ENCODE data around the gene ANAPC1.
"Not testable (repeated sequence)": the region's sequence is repeated elsewhere in the genome, so short reads cannot be mapped to it uniquely, and the experiment has no call there.

ANAPC1 gene

DNA sequence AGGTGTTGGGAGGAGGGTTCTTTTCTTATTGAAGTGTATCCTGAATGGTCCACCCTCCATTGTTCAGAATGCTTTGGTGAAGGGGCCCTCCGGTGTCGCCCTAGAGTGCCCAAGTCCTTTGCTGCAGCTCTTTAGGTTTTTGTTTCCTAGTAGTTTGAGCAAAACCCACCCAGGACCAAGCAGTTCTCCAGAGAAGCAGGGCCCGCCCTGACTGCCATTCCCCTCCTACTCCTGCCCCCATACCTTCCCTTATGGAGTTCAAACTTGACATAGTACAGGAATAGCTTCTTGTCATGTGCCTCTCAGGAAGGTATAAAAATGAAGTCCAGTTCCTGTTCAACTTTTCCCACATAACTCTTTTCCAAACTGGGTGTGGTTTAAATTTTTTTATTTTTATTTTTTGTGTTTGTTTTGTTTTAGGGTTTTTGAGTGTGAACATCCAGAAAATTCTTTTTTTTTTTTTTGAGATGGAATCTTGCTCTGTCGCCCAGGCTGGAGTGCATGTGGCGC is 20.0 kb upstream of the ANAPC1 start:
- no peak for DNase-seq (ENCODE audit: low read depth)

DNA sequence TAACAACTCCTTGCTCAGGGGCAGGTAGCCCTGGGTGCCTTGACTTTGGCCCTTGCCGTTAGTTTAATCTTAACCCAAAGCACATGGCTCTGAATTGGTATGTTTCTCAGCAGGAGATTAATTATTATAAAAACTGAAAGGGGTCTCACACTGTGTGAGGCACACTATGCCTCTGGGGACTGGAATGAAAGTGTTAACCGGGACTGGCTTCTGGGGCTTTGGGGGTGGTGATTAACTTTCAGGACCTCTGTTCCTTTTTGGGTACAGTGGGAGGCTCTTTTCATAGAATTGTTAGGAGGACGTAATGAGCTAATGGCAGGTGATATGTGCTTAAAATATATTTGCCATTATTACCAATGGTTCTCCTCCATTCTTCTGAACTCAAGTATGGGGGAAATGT is 19.5 kb upstream of the ANAPC1 start:
- DNase-seq (ENCODE audit: low read depth): no peak

DNA sequence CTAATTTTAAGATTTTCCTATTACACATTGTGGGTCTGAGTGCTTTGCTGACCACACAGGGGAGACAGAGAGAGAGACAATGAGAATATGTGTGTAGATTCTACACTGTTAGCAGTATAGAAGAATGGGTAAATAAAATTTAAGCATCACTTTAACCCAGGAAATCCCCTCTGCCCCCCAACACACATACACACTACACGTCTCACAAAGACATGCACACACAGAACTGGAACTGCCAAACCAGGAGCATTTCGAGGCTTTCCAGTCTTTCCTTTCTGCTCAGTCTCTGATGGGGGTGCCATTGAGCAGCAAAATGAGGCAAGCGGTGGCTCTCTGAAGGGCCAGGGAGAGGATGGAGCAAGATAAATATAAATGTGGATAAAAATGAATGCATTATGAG is 16.9 kb upstream of the ANAPC1 start:
- DNase-seq (ENCODE audit: low read depth): no peak

DNA sequence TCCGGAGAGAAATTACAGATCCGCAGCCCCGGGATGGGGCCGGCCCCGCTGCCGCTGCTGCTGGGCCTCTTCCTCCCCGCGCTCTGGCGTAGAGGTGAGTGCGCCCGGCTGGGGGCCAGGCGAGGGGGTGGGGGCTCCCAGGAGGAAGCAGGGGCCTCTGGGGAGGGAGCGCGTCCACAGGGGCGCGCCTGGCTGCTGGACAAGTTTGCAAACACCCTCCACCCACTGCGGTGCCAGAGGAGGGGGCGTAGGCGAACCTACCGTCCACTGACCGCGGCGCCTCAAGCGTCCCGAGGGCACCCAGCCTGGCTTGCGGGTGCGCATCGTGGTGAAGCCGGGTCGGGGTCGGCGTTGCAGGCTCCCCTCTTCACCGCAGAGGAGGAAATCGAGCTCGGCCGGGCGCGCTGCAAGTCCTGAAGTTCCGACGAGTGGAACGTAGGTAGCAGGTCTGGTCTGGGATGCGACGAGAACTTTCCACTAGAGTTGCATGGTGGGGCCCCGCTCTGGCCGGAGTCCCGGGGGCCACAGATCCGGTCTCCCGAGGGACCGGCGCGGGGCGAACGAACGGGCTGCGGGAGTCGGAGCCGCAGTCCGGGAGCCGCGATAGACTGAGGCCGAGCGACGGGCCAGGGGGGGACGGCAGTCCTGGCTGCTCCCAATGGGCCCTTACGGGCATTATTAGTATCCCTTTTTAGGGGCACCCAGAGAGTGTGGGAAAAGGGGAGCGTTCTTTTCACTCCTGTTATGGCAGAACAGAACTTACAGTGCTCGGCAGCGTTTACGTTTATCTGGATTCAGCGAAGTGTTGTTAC is 14.9 kb upstream of the ANAPC1 start:
- no peak for DNase-seq (ENCODE audit: low read depth)

DNA sequence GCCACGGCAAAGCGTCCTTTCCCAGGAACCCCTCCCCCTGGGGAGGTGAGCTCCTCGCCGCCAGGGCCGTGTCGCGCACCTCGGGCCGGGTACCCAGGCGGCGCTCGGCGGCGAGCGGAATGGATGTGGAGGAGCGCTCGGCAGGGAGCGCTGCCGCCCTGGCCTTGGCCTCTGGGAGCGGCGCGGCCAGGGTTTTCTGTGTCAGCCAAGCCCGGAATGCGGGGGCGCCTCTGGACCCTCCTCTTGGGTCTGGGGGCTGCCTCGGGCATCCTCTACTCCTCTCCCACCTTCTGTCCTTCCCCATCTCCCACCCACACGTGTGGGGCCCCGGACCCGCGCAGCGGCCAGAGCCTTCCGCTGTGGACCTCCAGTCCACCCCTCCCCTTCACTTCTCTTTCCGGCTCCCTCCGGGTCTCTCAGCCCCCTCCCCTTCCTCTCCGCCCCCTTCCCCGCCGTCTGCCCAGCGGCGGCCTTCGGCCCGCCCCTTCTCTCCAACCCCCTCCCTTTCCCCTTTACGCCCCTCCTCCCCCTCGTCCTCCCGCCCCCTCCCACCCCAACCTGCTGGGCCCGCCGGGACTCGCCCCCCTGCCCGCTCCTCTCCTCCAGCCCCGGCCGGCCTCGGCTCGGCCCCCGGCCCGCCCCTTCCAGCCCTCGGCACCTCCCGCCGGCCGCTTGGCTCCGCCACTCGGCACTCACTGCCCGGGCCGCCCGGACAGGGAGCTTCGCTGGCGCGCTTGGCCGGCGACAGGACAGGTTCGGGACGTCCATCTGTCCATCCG is 14.1 kb upstream of the ANAPC1 start, which contains the start of gene MERTK:
MERTK (plus strand) TSS at position 684 of the 779 bp plus-strand sequence. CDS start 129 bp downstream, outside the sequence.
- DNase-seq (ENCODE audit: low read depth): no peak

DNA sequence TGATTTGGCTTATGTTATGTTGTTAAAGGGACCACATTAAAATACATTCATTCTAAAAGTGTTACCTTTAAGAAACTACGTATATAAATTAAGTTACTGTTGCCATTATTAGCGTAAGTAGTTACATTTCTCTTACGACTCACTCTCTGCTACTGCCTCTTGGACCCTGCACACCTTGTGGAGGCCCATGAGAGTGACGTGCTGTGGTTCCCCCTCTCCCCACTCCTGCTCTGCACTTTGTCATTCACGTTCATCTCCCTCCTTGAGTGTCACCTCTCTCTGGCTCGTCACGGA is 13.6 kb upstream of the ANAPC1 start:
- DNase-seq (ENCODE audit: low read depth): no peak

DNA sequence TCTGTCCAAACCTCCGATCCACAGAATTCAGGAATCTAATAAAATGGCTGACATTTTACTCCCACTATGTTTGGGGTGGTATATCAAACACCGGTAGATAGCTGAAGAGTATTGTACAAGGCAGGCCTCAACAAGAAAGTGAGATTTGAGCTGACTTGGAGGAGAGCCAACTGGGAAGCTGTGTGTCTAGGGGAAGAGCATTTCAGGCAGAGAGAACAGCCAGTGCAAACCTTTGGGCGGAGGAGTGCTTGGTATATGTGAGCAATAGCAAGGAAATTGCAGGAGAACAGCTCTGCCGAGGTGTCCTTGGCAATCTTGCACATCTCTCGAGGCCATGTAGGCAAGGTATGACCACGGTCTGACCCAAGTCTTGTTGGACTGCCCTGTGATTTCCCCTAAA is 12.6 kb upstream of the ANAPC1 start:
- no peak for DNase-seq (ENCODE audit: low read depth)

DNA sequence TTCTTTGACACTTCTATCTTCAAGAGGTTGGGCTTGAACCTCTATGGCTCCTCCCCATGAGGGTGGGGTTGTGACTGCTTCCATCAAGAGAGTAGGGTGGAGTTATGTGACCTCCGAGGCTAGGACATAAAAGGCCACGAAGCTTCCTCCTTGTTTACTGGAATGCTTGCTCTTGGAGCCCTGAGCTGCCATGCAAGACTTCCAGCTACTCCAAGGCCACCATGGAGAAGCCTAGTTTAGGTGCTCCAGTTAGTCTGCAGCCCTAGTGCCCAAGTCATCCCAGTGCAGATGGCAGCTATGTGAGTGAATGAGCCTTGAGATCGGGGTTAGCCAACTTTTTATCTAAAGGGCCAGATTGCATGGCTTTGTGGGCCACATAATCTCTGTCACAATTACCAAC is 12.0 kb upstream of the ANAPC1 start:
- no peak for DNase-seq (ENCODE audit: low read depth)

DNA sequence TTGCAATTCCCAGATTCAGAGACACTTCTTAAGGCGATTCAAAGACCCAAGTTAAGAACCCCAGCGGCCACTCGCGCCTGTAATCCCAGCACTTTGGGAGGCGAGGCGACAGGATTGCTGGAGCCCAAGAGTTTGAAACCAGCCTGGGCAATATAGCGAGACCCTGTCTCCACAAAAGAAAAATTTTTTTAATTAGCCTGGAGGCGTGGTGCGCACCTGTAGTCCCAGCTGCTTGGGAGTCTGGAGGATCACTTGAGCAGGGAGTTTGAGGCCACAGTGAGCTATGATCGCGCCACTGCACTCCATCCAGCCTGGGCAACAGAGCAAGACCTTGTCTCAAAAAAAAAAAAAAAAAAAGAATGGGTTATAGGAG is 585 bp upstream of the ANAPC1 start:
- no peak for DNase-seq (ENCODE audit: low read depth)

DNA sequence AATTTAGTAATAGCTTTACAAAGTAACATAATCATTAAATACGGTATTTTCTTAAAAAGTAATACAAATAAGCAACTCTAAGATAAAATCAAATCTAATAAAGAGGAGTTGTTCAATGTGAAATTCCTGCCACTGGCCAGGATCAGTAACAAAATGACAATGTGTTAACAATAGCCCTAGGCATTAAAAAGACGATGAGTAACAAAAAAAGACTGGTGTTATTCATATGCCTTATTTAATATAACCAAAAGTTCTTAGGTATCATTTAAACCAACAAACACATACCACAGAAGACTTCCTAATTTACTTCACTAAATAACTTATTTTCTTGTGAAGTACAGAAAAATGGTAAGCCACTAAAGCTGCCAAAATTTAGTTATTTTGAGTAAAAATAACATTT is 11.2 kb downstream of the ANAPC1 start:
- DNase-seq (ENCODE audit: low read depth): not testable (repeated sequence)

DNA sequence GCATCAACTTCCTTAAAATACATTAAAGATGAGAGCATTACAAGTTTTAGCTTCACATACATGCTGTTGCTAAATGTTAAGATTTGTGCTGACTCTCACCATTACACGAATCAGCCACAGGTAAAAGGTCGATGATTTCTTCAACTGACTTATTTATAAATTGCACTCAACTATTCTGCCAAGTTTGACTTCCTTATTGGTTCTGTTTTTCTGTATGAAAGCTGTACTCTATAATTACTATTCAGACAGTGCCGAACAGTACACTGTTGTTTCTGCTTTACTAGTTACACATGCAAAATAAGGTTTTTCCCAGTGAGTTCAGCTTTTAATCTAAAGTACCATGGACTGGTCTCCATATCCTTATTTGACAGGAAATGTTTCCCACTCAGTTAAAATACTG is 18.9 kb downstream of the ANAPC1 start:
- not testable (repeated sequence) for DNase-seq (ENCODE audit: low read depth)

DNA sequence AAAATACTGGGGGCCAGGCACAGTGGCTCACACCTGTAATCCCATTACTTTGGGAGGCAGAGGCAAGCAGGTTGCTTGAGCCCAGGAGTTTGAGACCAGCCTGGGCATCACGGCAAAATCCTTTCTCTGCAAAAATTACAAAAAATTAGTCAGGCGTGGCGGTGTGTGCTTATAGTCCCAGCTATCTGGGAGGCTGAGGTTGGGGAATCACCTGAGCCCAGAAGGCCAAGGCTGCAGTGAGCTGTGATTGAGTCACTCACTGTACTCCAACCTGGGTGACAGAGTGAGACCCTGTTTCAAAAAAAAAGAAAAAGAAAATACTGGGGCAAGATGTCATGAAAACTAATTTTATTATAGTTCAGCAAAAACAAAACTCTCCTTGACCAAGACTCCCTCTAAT is 24.0 kb downstream of the ANAPC1 start:
- DNase-seq (ENCODE audit: low read depth): not testable (repeated sequence)

DNA sequence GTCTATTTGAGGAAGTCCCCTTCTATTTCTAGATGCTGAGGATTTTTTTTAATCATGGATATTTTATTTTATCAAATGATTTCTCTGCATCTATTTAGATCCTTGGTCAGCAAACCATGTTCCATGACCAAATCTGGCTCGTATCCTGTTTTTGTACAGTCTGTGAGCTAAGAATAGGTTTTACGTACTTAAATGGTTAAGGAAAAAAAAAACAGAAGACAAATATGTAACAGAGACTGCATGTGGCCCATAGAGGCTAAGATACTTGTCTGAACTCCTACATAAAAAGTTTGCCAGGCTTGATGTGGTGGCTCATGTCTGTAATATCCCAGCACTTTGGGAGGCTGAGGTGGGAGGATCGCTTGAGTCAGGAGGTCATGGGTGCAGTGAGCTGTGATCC is 31.4 kb downstream of the ANAPC1 start:
- not testable (repeated sequence) for DNase-seq (ENCODE audit: low read depth)

DNA sequence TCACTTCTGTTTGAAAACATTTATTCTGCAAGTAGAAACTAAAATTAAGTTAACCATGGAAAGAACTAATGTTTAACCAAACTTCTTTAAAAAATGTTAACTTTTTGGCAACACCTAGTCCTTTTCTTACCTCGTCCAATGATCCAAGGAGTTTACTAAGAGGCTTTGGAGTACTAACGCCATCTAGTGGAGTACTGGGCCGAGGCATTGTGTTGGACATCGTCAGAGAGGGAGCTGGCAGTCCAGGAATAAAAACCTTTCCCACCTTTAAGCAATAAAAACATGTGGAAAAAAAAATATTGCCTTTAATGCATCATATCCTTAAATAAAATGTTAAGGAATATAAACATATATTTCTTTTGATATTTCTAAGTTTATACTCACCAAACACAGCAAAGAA is 33.3 kb downstream of the ANAPC1 start:
- not testable (repeated sequence) for DNase-seq (ENCODE audit: low read depth)

DNA sequence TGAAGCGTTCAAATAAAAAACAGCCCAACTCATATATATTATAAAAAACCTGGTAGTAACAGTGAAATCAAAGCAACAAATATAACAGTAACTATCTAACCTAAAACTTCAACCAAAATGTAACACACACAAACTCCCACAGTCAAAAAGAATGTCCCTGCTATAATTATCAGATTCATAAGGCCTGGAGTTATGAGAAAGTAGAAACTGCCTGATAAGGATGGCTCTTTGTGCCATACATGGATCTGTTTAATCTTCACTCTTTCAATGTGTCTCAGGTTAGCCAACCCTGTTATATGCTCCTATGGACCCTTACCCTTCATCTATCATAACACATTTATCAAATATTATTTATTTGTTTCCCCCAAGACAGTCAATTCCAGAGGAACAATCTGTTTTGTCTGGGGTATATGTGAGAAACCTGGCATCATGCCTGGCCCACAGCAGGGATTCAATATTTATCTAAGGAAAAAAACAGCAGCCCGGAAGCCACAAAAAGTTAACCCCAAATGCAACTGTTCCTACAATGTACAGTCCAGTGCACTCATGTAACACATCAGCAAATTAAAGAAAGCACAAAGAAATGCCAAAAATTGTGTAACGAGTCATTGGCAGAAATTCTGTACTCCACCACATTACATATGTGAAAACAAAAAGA is 44.2 kb downstream of the ANAPC1 start:
- not testable (repeated sequence) for DNase-seq (ENCODE audit: low read depth)

DNA sequence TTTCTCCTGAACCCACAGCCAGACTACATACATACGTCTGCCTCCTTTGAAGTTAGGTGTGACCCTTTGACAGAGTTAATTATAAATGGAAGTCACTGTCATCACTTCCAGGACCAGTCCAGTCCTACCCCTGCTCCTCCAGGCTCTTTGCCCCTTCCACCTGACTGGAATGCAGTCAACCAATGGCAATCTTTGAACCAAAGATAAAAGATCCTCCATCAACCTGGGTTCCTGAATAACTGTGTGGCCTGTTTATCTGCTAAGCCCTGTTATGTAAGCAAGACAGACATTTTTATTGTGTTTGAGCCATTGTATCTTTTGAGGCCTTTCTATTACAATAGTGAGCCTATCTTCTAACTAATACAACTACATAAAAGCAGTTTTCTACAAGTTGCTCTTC is 45.0 kb downstream of the ANAPC1 start:
- DNase-seq (ENCODE audit: low read depth): not testable (repeated sequence)

DNA sequence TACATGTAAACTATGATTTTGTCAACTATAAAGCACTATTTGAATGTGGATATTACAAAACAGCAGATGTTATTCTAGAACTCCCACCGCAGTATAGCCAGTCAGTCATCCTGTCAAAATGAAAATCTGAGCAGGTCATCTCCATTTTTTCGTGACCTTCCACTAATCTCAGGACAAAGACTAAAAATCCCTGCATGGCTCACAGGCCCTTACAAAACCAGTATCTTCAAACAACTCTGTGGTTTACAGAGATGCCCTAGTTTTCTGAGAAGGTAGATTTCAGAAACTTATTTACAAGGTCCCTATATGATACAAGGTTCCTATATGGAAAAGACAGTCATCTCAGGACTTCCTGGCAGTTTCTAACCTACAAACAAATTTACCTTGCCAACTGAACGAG is 49.8 kb downstream of the ANAPC1 start:
- not testable (repeated sequence) for DNase-seq (ENCODE audit: low read depth)

DNA sequence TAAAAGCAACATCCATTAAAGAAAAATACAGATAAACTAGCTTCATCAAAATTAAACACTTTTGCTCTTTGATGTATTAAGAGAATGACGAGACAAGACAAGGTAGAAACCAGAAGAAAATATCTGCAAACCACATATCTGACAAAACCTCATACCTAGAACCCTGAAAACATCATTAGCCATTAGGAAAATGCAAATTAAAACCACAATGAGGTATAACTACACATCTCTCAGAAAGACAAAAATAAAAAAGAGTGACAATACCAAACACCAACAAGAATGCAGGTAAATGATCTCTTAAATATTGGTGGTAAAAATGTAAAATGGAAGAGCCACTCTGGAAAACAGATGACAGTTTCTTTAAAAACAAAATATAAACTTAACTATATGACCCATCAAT is 53.5 kb downstream of the ANAPC1 start:
- not testable (repeated sequence) for DNase-seq (ENCODE audit: low read depth)

DNA sequence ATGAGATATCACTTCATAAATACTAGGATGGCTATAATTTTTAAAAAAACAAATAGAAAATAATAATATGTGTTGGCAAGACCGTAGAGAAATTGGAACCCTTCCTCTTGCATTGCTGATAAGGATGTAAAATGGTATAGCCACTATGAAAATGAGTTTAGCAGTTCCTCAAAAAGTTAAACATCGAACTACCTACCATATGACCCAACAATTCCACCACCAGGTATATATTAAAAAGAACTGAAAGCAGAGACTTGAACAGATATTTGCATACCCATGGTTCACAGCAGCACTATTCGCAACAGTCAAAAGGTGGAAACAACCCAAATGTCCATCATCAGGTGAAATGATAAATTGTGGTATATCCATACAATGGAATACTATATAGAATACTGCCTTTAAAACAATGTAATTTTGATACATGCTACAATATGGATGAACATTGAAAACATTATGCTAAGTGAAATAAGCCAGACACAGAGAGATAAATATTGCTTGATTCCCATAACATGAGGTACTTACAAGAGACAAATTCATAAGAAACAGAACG is 55.7 kb downstream of the ANAPC1 start:
- DNase-seq (ENCODE audit: low read depth): not testable (repeated sequence)

DNA sequence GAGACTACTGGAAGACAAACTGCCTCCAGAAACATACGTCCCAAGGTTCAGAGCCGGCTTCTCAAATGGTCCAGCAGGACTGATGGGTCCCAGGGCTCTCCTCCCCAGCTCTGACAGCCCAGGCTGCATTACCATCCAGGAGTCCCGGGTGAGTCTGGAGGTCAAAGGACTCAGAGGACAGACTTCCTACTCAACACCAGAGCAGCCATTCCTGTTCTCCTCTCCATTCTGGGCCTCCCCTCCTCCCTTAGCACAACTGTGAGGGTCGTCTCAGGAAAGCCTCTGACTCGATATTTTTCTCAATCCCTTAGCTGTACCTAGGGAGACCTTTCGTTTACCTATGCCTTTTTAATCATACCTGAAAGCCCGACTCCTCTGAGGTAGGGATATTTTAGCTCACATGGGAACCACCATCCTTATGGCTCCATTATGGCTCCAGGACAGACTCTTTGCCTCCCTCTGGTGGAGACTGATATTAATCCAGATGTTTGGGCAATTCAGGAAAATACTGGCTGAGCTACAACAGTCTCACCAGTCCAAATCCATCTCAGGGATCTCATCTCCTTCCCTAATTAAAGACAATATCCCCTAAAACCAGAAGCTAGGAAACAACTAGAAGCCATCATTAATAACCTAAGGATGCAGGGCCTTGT is 70.9 kb downstream of the ANAPC1 start:
- not testable (repeated sequence) for DNase-seq (ENCODE audit: low read depth)

DNA sequence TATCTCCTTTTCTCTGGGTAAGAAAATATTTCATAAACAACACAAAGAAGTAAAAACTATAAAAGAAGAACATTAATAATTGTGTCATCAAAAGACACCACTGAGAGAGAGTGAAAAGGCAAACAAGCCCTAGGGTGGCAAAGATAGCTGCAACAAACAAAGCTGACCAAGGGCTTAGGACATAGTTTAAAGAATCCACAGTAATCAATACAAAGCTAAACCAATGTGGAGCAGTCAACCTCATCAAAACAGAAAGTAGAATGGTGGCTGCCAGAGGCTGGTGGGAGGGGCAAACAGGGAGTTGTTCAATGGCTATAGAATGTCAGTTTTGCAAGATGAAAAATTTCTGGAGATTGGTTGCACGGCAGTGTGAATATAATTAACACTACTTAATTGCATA is 93.4 kb downstream of the ANAPC1 start:
- not testable (repeated sequence) for DNase-seq (ENCODE audit: low read depth)

DNA sequence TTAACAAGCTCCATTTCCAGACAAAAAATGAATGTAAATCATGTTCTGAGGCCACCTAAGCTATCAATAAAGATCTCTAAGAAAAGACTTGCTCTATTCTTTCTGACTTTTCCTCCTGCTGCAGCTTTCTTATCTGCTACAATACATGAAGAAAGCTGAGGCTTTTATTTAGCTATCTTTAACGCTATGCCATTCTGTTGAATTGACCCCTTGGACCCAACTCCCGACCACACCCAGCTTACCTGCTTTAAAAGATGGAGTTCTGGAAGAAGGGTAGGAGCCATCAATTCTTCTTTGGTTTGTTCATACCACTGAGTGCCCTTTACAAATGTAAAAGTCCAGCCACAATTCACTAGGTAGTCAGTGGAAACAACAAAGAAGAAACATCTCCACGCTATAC is 99.9 kb downstream of the ANAPC1 start:
- not testable (repeated sequence) for DNase-seq (ENCODE audit: low read depth)
